GM12873 (cell line): Measurements from ENCODE around the gene ADGRG6.

Experiments used
- TF ChIP-seq, protein P1 (sequence below): IDR thresholded peaks from 2 replicates; pipeline ENCODE4 v1.5.1; 2012; ENCODE audit warnings: low read depth, mild to moderate bottlenecking, moderate library complexity, low read length, control low read depth; ENCODE audit not compliant: insufficient read depth; ENCODE audit errors: missing control alignments

ADGRG6 gene

GRCh38 chr6:142369266-142369665 lies 67.5 kb downstream of the ADGRG6 start:
- TF ChIP-seq, protein P1, sequence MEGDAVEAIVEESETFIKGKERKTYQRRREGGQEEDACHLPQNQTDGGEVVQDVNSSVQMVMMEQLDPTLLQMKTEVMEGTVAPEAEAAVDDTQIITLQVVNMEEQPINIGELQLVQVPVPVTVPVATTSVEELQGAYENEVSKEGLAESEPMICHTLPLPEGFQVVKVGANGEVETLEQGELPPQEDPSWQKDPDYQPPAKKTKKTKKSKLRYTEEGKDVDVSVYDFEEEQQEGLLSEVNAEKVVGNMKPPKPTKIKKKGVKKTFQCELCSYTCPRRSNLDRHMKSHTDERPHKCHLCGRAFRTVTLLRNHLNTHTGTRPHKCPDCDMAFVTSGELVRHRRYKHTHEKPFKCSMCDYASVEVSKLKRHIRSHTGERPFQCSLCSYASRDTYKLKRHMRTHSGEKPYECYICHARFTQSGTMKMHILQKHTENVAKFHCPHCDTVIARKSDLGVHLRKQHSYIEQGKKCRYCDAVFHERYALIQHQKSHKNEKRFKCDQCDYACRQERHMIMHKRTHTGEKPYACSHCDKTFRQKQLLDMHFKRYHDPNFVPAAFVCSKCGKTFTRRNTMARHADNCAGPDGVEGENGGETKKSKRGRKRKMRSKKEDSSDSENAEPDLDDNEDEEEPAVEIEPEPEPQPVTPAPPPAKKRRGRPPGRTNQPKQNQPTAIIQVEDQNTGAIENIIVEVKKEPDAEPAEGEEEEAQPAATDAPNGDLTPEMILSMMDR: no peak

GRCh38 chr6:142372348-142372747 lies 70.5 kb downstream of the ADGRG6 start:
- TF ChIP-seq, protein P1: no peak

DNA sequence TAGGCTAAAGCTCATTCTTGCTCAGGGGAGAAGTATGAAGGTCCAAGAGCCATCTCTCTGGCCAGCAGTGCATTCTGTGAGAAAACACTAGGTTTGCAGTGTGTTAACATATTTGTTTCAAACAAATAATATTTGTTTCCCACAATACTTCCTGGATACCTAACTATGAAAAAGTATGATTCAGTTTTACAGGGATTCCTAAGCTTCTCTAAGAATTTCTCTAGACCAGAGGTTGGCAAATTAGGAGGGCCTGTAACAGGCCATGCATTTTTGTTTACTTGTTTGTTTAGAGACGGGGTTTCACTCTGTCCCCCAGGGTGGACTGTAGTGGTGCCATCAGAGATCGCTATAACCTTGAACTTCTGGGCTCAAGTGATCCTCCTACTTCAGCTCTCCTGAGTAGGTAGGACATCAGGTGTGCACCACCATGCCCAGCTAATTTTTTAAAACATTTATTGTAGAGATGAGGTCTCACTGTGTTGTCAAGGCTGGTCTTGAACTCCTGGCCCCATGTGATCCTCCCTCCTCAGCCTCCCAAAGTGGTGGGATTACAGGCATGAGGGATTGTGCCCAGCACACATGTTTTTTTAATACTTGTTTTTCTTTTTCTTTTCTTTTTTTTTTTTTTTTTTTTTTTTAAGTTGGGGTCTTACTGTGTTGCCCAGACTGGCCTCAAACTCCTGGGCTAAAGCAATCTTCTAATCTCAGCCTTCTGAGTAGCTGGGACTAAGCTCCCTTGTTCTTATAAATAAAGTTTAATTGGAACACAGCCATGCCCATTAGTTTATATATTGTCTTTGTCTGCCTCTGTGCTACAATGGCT lies 71.7 kb downstream of the ADGRG6 start:
- TF ChIP-seq, protein P1: no peak

DNA sequence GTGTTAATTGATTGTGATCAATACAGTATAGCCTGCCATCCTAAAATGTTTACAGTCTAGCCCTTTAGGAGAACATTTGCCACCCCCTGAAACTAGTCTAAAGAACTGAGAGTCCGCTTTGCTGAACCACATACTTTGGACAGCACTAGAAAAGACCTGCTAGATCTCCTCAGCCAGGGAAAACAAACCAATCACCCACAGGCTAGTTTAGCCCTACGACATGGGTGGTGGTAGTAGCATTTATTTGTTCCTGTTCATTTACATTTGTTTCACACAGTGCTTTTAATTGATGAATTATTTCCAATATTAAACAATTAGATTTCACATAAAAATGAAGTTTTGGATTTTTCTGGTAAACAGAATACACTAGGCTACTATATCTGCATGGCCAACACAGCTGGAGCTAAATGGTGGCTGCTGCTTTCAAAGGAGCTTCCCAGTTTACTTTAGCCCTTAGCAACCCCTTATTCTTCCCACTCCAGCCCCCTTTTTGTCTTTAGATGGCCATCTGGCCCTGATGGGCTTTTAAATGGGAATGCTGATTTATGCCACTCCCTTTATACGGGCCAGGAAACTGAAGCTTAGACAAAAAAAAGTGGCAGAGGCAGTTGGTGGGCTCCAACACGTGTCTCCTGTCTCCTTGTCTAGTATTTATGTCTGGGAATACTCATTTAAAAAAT lies 72.4 kb downstream of the ADGRG6 start:
- TF ChIP-seq, protein P1: no peak

GRCh38 chr6:142374965-142375733 lies 73.3 kb downstream of the ADGRG6 start:
- TF ChIP-seq, protein P1: no peak

- TF ChIP-seq, protein P1: no peak
These were observed 74.3 kb downstream of the ADGRG6 start for GRCh38 chr6:142376115-142376514.

DNA sequence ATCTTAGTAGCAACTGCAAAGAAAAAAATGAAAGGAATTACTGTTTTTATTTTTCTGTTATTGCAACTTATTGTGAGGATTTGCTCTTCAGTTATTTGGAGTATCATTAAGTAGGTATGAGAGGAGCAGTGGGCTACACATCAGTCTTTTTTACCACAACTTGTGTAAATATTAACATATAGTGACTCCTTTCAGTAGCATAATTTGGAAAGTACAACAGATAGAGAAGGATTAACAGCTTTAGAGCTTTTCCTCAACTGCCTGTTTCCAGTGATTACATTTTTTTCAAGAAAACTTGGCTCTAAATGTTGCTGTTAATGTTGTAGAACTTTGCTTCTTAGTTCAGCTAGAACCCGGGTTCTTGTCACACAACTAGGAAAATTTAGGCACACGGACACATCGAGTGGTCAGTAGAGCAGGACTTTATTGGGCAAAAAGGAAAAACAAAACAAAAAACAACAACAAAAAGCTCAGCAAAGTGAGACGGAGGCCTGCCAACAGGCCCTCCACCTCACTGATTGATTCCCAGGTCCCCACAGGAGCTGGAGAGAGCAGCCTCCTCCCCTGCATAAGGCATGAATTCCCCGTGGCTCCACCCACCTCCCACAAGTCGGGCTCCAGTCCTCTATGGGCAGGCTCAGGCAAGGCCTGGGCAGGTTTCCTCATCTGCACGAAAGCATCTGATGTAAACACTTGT lies 75.1 kb downstream of the ADGRG6 start:
- TF ChIP-seq, protein P1: no peak
